GM19324 (cell line): ENCODE results near the gene PLAGL1.
"Not testable (repeated sequence)": the region's sequence is repeated elsewhere in the genome, so short reads cannot be mapped to it uniquely, and the experiment has no call there.

Experiments used
- ATAC-seq: cut with Tn5 transposase; IDR thresholded peaks from one replicate; pipeline ENCODE4 v1.9.1; 2021; ENCODE audit warnings: mild to moderate bottlenecking, moderate library complexity; ENCODE audit not compliant: unreplicated experiment, low FRiP score

PLAGL1 gene, protein sequence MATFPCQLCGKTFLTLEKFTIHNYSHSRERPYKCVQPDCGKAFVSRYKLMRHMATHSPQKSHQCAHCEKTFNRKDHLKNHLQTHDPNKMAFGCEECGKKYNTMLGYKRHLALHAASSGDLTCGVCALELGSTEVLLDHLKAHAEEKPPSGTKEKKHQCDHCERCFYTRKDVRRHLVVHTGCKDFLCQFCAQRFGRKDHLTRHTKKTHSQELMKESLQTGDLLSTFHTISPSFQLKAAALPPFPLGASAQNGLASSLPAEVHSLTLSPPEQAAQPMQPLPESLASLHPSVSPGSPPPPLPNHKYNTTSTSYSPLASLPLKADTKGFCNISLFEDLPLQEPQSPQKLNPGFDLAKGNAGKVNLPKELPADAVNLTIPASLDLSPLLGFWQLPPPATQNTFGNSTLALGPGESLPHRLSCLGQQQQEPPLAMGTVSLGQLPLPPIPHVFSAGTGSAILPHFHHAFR

DNA sequence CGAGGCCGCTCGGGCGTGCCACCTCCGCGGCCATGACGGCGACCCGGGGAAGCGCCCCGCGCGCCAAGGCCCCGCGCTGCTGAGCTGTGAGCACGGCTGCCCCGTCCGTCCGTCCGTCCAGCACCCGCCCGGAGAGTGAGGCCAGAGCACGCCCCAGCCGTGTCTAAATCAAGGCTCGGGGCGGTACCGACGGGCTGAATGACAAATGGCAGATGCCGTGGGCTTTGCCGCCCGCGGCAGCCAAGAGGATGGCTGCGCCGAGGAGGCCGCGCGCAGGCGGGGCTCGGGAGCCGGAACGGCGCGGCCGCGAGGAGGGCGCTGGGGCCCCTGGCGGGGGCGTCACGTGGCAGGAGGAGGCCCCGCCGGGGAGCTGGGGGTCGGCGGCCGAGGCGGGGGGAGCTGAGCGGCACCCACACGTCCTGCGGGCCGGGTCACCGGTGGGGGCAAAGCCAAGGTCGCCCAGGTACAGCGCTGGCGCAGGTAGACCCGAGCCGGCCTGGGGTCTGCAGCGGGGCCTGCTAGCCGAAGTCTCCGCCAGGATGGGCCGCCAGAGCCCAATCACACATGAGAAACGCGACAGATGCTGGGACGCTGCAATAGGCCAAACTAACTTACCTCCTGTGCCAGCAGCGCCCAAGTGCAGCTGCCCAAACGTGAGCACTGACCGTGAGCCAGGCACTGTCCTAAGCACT lies at the start of gene PLAGL1:
TSS of gene PLAGL1 (minus strand) at position 140 of the 692 bp plus-strand sequence. CDS start 60,123 bp downstream, outside the sequence.
- ATAC-seq = peak; percentile 74

DNA sequence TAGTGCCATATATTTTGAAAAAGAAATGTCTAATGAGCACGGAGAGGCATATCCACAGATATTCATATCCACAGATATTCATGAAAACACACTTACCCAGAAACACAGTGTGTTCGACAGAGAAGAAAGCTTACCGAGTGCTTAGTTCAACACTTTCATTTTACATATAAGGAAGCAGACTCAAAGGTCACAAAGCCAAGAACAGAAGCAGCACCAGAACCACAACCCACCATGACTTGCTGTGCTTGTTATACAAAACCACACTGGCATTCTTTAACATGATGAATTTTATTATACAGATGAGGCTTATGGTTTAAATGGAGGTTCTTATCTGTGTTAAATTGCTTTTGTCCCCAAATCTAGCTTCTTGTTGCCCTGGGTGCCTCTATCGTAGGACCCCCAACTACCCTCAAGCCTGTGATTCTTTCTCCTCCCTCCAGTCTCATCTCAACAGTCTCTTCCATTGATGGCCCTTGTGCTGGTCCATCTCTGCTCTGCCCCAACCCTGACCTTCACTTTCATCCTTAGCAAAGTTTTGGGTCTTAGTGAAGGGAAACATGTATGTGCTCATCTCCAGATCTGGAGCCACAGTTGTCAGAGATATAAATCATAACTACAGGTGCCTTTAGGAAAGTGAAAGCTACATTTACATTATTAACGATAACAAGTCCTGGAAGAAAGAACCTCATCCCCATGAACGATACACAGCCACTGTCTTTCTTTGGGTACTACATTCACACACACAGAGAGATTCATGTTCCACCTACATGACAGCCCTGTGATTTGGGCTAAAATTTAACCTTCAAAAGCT lies 47.3 kb upstream of the PLAGL1 start:
- ATAC-seq = peak; percentile 83

DNA sequence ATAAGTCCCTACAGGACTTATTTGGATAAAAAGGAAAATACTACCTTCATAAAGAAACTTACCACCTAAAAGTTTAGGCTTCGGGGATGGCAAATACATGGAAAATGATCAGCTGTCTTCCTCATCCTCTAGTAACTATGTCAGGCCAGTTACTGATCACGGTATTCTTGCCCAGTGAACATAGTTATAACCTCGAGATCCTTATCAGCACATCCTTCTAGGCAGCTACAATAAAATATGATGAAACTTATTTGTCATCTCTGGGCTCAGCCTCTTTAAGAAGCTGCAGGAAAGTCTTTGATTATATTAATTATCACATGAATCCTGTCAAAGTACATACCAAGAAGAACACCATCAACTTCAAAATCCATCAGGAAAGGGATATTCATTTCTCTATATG lies 45.5 kb upstream of the PLAGL1 start:
- ATAC-seq = no peak

DNA sequence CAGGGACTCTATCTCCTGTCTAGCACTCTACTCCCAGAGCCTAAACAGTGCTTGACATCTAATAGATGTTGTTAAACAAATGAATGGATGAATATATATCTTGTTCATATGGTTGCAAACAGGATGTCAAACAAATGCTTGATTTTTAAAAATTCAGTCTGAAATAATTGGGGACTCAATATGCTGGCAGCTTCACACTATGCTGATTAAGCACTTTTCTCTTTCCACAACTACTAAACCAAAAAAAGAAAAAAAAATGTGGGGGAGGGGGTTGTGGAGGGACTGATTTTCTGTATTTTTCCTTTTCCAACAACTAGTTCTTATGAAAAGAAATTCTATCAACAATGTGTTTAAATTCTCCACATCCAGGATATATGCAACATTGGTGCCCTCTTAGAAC lies 44.4 kb upstream of the PLAGL1 start:
- no peak for ATAC-seq

DNA sequence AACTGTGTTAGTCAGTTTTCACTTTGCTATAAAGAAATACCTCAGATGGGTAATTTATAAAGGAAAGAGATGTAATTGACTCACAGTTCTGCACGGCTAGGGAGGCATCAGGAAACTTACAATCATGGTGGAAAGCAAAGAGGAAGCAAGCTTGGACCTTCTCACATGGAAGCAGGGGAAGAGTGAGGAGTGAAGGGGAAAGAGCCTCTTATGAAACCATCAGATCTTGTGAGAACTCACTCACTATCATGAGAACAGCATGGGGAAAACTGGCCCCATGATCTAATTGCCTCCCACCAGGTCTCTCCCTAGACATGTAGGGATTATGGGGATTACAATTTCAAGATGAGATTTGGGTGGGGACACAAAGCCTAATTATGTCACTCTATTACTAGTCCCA lies 41.3 kb upstream of the PLAGL1 start:
- ATAC-seq = no peak

DNA sequence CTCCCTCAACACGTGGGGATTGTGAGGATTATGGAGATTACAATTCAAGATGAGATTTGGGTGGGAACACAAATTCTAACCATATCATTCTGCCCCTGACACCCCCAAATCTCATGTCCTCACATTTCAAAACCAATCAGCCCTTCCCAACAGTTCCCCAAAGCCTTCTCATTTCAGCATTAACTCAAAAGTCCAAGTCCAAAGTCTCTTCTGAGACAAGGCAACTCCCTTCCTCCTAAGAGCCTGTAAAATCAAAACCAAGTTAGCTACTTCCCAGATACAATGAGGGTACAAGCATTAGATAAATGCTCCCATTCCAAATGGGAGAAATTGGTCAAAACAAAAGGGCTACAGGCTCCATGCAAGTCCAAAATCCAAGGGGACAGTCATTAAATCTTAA lies 39.6 kb upstream of the PLAGL1 start:
- ATAC-seq = no peak

DNA sequence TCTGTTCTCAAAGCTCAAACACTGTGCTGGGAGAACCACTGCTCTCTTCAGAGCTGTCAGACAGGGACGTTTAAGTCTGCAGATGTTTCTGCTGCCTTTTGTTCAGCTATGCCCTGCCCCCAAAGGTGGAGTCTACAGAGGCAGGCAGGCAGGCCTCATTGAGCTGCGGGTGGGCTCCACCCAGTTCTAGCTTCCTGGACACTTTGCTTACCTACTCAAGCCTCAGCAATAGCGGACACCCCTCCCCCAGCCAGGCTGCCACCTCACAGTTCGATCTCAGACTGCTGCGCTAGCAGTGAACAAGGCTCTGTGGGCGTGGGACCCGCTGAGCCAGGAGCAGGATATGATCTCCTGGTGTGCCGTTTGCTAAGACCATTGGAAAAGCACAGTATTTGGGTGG lies 38.6 kb upstream of the PLAGL1 start:
- not testable (repeated sequence) for ATAC-seq

DNA sequence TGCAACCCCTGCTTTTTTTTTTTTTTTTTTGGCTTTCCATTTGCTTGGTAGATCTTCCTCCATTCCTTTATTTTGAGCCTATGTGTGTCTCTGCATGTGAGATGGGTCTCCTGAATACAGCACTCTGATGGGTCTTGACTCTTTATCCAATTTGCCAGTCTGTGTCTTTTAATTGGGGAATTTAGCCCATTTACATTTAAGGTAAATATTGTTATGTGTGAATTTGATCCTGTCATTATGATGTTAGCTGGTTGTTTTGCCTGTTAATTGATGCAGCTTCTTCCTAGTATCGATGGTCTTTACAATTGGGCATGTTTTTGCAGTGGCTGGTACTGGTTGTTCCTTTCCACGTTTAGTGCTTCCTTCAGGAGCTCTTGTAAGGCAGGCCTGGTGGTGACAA lies 36.9 kb upstream of the PLAGL1 start:
- ATAC-seq = not testable (repeated sequence)

DNA sequence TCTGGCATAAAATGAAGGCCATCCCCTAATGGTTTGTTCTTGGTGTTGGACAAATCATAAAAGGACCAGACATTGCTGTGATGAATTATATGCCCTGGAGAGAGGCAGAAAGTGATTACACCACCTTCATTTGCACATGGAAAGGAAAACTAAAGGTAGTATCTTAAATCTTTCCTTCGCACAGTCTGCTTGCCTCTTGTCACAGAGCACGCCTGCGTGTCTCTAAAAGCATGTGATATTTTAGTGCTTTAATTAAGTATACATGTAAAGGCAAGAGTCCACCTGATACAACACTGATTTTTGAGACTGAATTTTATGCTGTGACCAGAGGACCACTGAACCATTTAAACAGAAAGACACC lies 28.8 kb upstream of the PLAGL1 start:
- ATAC-seq = no peak

DNA sequence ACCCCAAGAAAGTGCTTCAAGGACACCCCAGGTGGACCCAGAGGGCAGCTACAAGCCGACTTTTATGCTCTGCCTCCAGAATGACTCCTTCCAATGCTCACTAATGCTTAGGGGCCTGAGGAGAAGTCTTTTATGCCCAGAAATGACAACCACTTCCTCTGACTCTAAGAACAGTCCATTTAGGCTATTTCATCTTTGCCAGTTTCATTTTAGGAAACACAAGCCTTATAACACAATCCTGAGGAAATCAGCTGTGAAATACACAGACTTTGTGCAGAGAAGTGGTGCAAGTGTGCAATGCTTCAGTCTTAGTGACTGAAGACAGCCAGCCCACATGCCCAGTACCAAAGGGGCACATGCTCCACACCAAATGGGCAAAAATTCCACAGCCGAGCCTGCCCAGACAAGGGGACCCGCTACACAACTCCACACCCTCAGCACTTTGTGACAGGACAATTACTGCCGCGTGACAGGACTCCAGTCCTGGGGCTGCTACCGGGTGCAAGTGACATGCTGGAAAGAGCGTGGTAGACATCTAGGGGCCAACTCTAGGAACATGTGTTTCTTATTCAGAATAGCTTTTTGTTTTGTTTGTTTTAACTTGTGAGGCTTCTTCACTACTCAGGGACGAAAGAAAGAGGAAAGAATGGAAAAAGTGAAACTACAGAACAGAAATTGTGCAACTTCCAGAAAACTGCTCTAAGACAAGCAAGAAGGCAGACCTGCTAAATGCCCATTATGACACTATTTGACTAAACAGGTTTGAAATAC lies 28.2 kb upstream of the PLAGL1 start:
- ATAC-seq = peak; percentile 76

DNA sequence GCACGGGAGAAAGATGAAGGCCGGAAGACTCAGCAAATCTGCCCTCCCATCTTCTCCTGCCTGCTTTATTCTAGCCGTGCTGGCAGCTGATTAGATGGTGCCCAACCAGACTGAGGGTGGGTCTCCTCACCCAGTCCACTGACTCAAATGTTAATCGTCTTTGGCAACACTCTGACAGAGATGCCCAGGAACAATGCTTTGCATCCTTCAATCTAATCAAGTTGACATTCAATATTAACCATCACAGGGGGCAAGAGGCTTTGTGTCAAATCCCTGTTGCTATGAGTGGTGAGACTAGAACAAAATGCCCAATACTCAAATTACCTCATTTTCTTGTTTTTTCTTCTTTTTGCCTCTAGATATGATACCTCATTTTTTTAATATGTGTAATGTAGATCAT lies 27.4 kb upstream of the PLAGL1 start:
- no peak for ATAC-seq

DNA sequence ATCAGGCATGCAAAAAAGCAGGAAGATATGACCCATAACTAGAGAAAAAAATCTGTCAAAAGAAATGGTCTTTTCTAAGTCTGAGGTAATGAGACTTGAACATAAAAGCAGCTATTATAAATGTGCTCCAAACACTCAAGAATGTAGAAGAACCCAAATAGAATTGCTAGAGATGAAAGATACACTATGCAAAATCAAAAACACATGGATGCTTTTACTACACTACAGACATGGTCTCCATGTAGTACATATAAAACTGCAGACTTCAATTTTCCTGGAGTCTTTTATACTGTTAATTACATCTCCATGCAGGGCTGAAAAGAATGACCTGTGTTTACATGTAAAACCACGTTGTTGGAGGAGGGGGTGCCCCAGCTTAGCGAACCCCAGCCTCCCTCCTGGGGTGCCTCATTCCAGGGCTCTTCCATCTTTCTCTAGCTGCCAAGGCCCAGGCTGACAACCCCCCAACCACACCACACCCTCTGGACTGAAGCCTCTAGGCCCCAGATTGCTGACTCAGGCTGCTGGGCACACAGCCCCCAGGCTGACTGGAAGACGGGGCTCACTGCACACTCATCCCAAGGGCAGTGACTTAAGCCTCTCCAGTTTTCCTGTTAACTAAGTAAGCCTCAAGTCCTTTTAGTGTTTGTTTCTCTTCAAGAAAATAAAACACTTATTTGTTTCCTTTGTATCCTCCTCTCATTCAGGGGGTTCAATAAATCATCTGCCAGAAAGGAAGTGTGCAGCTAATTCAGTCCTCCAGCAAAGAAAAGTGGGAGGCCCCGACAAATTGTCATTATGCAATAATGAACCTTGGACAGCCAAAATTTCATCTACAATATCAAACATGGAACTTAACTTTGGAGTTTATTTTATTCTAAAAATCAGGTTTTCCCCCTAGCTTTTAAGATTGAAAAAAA lies 26.0 kb upstream of the PLAGL1 start:
- ATAC-seq = no peak

DNA sequence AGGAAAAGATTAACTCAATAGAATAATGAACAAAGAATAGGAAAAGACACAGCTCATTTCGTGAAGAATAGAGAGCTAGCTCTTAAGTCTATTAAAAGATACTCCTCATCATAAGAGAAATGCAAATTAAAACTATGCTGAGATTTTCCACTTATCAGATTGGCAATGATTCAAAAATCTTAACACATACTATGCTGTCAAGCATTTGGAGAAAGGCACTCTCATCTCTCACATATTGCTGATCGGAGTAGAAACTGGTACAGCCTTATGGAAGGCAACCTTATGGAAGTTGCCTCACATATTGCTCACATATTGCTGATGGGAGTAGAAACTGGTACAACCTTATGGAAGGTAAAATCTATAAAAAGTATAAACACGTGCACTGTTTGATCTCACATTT lies 21.4 kb upstream of the PLAGL1 start:
- no peak for ATAC-seq

DNA sequence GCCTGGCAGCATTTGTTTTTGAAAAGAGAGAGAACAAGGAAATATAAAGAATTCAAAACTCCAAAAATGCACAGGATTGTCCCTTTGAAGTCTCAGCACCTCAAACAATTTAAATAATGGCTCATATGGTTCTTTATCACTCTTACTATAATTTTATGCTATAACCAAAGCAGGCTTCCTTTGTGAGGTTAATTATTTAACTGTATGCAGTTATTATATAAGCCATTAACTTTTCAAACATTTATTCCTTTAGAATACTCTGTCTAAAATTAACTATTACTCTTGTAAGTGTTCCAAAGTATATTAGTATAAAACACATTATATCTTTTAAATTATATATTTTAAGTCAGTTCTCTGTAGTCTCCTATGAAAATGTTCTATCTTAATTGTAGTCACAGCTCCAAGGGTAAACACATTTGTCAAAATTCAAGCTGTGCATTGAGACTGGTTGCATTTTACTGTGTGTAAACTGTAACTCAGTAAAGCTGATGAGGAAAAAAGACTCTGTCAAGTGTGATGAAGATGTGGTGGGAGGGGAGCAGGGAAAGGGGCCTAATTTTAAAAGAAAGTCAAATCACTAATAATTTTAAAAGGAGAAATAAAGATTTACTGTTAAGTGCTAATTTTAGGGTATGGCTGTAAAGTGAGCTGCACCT lies 20.0 kb upstream of the PLAGL1 start:
- ATAC-seq = no peak

DNA sequence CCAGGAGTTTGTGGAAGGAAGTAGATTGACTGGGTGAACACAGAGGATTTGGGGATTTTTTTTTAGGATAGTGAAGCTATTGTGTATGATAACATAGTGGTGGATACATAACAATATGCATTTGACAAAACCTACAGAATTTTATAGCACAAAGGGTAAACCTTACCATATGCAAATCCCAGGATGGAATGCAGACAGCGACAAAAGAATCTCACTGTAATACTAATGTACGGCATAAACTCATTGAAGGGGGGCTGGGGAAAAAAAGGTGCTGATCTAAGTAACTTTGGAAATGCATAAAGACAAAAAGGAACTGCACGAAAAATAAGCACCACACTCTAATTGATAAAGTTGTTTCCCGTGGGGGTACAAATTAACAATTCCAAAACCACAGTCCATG lies 15.2 kb upstream of the PLAGL1 start:
- ATAC-seq = no peak

DNA sequence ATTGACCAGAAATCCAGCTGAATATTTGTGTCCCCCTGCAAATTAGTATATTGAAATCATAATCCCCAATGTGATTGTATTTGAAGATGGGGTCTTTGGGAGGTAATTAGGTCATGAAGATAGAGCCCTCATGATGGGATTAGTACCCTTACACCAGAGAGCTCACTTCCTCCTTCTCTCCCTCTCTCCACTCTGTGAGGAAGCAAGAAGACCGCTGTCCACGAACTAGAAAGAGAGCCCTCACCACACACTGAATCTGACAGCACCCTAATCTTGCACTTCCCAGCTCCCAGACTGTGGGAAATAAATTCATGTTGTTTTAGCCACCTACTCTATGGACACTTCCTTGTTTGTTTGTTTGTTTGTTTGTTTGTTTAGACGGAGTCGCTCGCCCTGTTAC lies 11.9 kb upstream of the PLAGL1 start:
- ATAC-seq = no peak

DNA sequence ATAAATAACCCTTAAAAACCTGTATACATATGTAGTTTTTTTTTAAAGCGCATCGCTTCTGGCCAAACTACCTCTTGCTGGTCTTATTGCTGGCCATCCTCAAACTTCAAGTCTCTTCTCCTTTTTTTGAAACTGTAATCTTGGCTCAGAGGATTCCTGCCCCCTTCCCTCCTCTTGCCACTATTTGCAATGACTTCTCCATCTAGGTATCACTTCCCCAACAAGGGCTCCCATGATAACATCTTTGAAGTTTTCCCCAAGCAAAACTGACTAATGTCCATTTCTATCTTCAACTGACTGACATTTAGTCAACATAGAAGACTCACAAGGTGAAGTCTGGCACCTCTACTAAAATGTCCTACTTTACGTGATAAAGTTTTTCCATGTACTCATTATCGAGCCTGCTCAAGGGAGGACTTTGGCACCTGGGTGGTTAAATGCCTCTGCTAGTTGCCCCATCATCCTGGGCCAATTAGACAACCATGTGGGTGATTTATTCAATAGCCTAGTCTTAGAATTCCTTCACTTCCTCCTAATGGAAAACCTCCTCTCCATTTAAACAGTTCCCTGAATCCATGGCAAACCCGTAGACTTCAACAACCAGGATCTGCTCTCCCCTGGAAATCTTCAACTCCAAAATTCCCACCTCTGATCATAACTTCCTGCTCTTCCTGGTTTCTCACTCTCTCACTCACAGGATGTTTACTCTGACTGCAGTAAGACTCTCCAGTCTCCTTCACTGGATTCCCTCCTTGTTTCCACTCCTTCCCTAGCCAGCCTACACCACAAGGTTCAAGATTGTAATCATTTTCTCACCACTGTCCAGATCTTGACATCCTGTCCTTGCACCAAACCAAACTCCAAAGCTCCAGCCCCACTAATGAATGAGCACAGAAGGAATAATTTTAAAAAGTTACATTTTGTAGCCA lies 9.4 kb upstream of the PLAGL1 start:
- ATAC-seq = no peak

DNA sequence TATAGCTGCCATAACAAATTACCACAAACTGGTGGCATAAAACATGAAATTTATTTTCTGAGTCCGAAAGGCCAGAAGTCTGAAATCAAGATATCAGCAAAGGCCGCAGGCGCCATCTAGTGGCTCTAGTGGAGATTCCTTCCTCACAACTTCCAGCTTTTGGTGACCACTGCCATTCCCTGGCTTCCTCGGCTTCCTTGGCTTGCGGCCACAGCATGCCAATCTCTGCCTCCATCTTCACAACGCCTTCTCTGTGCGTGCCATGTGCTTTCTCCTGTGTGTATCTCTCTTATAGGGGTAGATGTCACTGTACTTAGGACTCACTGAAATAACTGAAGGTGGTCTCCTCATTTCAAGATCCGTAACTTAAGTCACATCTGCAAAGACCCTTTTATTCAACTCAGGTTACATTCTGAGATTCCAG lies 5.4 kb upstream of the PLAGL1 start:
- no peak for ATAC-seq
